DND-41 (cell line): ENCODE data around the gene DCHS1.
"Not testable (repeated sequence)": the region's sequence is repeated elsewhere in the genome, so short reads cannot be mapped to it uniquely, and the experiment has no call there.

Experiments
- ATAC-seq: fragments of 200-7000 bp; cut with Tn5 transposase; 3 replicates; pipeline ENCODE4 v1.9.1; 2021; ENCODE audit warnings: low read depth; ENCODE audit not compliant: insufficient read depth
- DNase-seq: peaks from one replicate; pipeline ENCODE4 v3.0.0-alpha.2; 2020
- H2AFZ ChIP-seq: 2 replicates; pipeline ENCODE4 v1.6.0; 2012; ENCODE audit warnings: low read depth, low read length
- H3K27ac ChIP-seq: 2 replicates; pipeline ENCODE4 v1.5.1; 2012; ENCODE audit warnings: low read length, inconsistent platforms
- H3K27me3 ChIP-seq: fragments of 200-600 bp; sonication (generic); 2 replicates; pipeline ENCODE4 v1.6.0; 2012; ENCODE audit warnings: low read length, mild to moderate bottlenecking, inconsistent platforms; ENCODE audit not compliant: insufficient read depth, poor library complexity
- H3K36me3 ChIP-seq: 2 replicates; pipeline ENCODE4 v1.5.1; 2012; ENCODE audit warnings: low read length, inconsistent platforms; ENCODE audit not compliant: insufficient read depth
- H3K4me1 ChIP-seq: 2 replicates; pipeline ENCODE4 v1.5.1; 2012; ENCODE audit warnings: mild to moderate bottlenecking, low read length; ENCODE audit not compliant: insufficient read depth
- H3K4me2 ChIP-seq: 2 replicates; pipeline ENCODE4 v1.6.0; 2012; ENCODE audit warnings: mild to moderate bottlenecking, moderate library complexity, low read length, inconsistent platforms; ENCODE audit not compliant: insufficient read depth
- H3K4me3 ChIP-seq, 2 experiments: fragments of 200-600 bp in 1 of 2; shearing (Covaris generic) in 1 of 2; 2 replicates each; pipeline ENCODE4 v1.5.1; 2012 to 2016; ENCODE audit warnings: inconsistent platforms in 2 of 2, low read length in 2 of 2, mild to moderate bottlenecking in 2 of 2, low read depth in 1 of 2, moderate library complexity in 1 of 2
- H3K79me2 ChIP-seq: 2 replicates; pipeline ENCODE4 v1.6.0; 2012; ENCODE audit warnings: low read length, inconsistent platforms; ENCODE audit not compliant: insufficient read depth
- H3K9ac ChIP-seq: 2 replicates; pipeline ENCODE4 v1.6.0; 2012; ENCODE audit warnings: low read depth, mild to moderate bottlenecking, inconsistent platforms, low read length, moderate library complexity
- H3K9me3 ChIP-seq: 2 replicates; pipeline ENCODE4 v1.5.1; 2012; ENCODE audit warnings: low read length, moderate library complexity, mild to moderate bottlenecking, inconsistent platforms; ENCODE audit not compliant: insufficient read depth, severe bottlenecking
- H4K20me1 ChIP-seq: 2 replicates; pipeline ENCODE4 v1.6.0; 2012; ENCODE audit warnings: low read length; ENCODE audit not compliant: insufficient read depth
- CTCF ChIP-seq: IDR thresholded peaks from 2 replicates; pipeline ENCODE4 v1.5.1; 2012; ENCODE audit warnings: borderline replicate concordance, low read length, moderate library complexity, mild to moderate bottlenecking; ENCODE audit not compliant: poor library complexity, severe bottlenecking; ENCODE audit errors: extremely low read depth
- EZH2 ChIP-seq: IDR thresholded peaks from 3 replicates; pipeline ENCODE4 v1.6.1; 2012; ENCODE audit warnings: borderline replicate concordance, low read depth, mild to moderate bottlenecking, moderate library complexity, low read length, inconsistent platforms; ENCODE audit not compliant: severe bottlenecking

The DCHS1 gene

GRCh38 chr11:6687876-6688275, 32.3 kb upstream of the DCHS1 start:
- Histone ChIP-seq H3K36me3 (peaks cover 2% of the 10 kb centered on the region; the same call in 1 of the 2 replicates), H2AFZ (no peak overlapping the region), H3K27me3 (no peaks in the 10 kb centered on the region), H4K20me1 (no peaks in the 10 kb centered on the region), H3K9ac (no peak overlapping the region), H3K9me3 (no peaks in the 10 kb centered on the region), H3K4me3 (no peak overlapping the region), H3K79me2 (peaks cover 6% of the 10 kb centered on the region), H3K27ac (no peak overlapping the region), H3K4me2 (no peak overlapping the region), H3K4me1 (peaks cover 6% of the 10 kb centered on the region)
- DNase-seq, result no peak
- no peak for TF ChIP-seq EZH2
- TF ChIP-seq CTCF, result no peak
- no peak for ATAC-seq

- no peak for DNase-seq
- TF ChIP-seq EZH2 (no peak), CTCF (no peak)
- H2AFZ ChIP-seq, result no peak overlapping the region
- peaks cover 25% of the 10 kb centered on the region for H3K79me2 ChIP-seq
- peaks cover 21% of the 10 kb centered on the region for H3K36me3 ChIP-seq
- peaks cover 11% of the 10 kb centered on the region; the same call in 1 of the 2 replicates for H4K20me1 ChIP-seq
- no peaks in the 10 kb centered on the region for H3K27me3 ChIP-seq
- H3K9ac ChIP-seq, result no peak overlapping the region
- no peak overlapping the region for H3K4me2 ChIP-seq
- ATAC-seq, result no peak
- no peak overlapping the region for H3K27ac ChIP-seq
- no peak overlapping the region for H3K4me3 ChIP-seq
- H3K9me3 ChIP-seq, result no peaks in the 10 kb centered on the region
- H3K4me1 ChIP-seq, result peaks cover 19% of the 10 kb centered on the region
Observed at GRCh38 chr11:6686006-6686405, 30.4 kb upstream of the DCHS1 start.

GRCh38 chr11:6684068-6684467, 28.5 kb upstream of the DCHS1 start:
- Histone ChIP-seq H3K79me2 (peaks cover 31% of the 10 kb centered on the region), H3K4me1 (peaks cover 24% of the 10 kb centered on the region), H4K20me1 (peaks cover 18% of the 10 kb centered on the region; the same call in 1 of the 2 replicates), H3K9ac (peak overlapping the region; percentile 85), H3K27ac (peak overlapping the region; percentile 84), H3K4me2 (peak overlapping the region; percentile 71), H2AFZ (peak overlapping the region; percentile 88), H3K4me3 (peak overlapping the region; percentile 46 to 69; a peak in 3 of 4 replicates), H3K36me3 (peaks cover 30% of the 10 kb centered on the region)
- not testable (repeated sequence) for H3K9me3 ChIP-seq, H3K27me3 ChIP-seq, DNase-seq, ATAC-seq

GRCh38 chr11:6682936-6683861, 27.6 kb upstream of the DCHS1 start, which contains the start of gene MRPL17:
Gene MRPL17 (minus strand): TSS chr11:6683340. CDS start chr11:6683296, 44 bp downstream.
- H3K9ac ChIP-seq, result peak within 1 kb of the TSS; percentile 85
- H3K79me2 ChIP-seq, result peaks cover 31% of the 10 kb centered on the region
- peaks cover 24% of the 10 kb centered on the region for H3K4me1 ChIP-seq
- H2AFZ ChIP-seq, result peak within 1 kb of the TSS; percentile 88
- H3K27ac ChIP-seq, result peak within 1 kb of the TSS; percentile 87
- DNase-seq (peak; percentile 99), ATAC-seq (peak; percentile 91)
- H3K4me2 ChIP-seq, result peak within 1 kb of the TSS; percentile 79
- H3K27me3 ChIP-seq, result no peaks in the 10 kb centered on the region
- H3K4me3 ChIP-seq, result peak within 1 kb of the TSS; percentile 69 to 82
- H3K9me3 ChIP-seq, result no peaks in the 10 kb centered on the region
- peaks cover 18% of the 10 kb centered on the region; the same call in 1 of the 2 replicates for H4K20me1 ChIP-seq
- peaks cover 30% of the 10 kb centered on the region for H3K36me3 ChIP-seq
- TF ChIP-seq CTCF (peak; percentile 88), EZH2 (no peak)
